MM.1S (cell line): ENCODE measurements around the gene LMF1.

Source experiments
- DNase-seq: peaks from one replicate; pipeline ENCODE4 v3.0.0-alpha.2; 2015
- H2AFZ ChIP-seq: fragments of 300-600 bp; sonication (generic); 2 replicates; pipeline ENCODE4 v1.6.0; 2016; ENCODE audit warnings: antibody characterized with exemption, low read length
- H3F3A ChIP-seq: fragments of 300-600 bp; sonication (generic); 2 replicates; pipeline ENCODE4 v1.6.1; 2016; ENCODE audit warnings: mild to moderate bottlenecking, antibody characterized with exemption, low read length, moderate library complexity, mixed read lengths; ENCODE audit not compliant: insufficient read depth
- H3K27ac ChIP-seq: fragments of 300-600 bp; sonication (generic); 2 replicates; pipeline ENCODE4 v1.5.1; 2016; ENCODE audit warnings: mild to moderate bottlenecking, low read length
- H3K27me3 ChIP-seq: fragments of 300-600 bp; sonication (generic); replicated peaks from 2 replicates; pipeline ENCODE4 v1.6.0; 2016; ENCODE audit warnings: low read length; ENCODE audit not compliant: insufficient read depth
- H3K36me3 ChIP-seq: fragments of 300-600 bp; sonication (generic); replicated peaks from 2 replicates; pipeline ENCODE4 v1.6.1; 2016; ENCODE audit warnings: mild to moderate bottlenecking, low read length, mixed read lengths; ENCODE audit not compliant: insufficient read depth
- H3K4me1 ChIP-seq: fragments of 300-600 bp; sonication (generic); 2 replicates; pipeline ENCODE4 v1.6.1; 2016; ENCODE audit warnings: low read length, mixed read lengths
- H3K4me2 ChIP-seq: fragments of 300-600 bp; sonication (generic); 2 replicates; pipeline ENCODE4 v1.6.0; 2016; ENCODE audit warnings: low read depth, low read length
- H3K4me3 ChIP-seq: fragments of 300-600 bp; sonication (generic); 2 replicates; pipeline ENCODE4 v1.5.1; 2016; ENCODE audit warnings: low read length, mixed read lengths
- H3K79me2 ChIP-seq: fragments of 300-600 bp; sonication (generic); 2 replicates; pipeline ENCODE4 v1.6.1; 2016; ENCODE audit warnings: mixed run types, low read length, mixed read lengths
- H3K9ac ChIP-seq: fragments of 300-600 bp; sonication (generic); 2 replicates; pipeline ENCODE4 v1.6.1; 2016; ENCODE audit warnings: low read length, mixed read lengths
- H3K9me2 ChIP-seq: fragments of 300-600 bp; sonication (generic); replicated peaks from 2 replicates; pipeline ENCODE4 v1.6.1; 2016; ENCODE audit warnings: mild to moderate bottlenecking, low read length, mixed read lengths; ENCODE audit not compliant: insufficient read depth
- H3K9me3 ChIP-seq: fragments of 300-600 bp; sonication (generic); replicated peaks from 2 replicates; pipeline ENCODE4 v1.6.1; 2016; ENCODE audit warnings: mild to moderate bottlenecking, low read length, mixed read lengths; ENCODE audit not compliant: insufficient read depth
- H4K20me1 ChIP-seq: fragments of 300-600 bp; sonication (generic); 2 replicates; pipeline ENCODE4 v1.6.1; 2016; ENCODE audit warnings: mild to moderate bottlenecking, low read length, moderate library complexity, mixed read lengths; ENCODE audit not compliant: insufficient read depth
- CTCF ChIP-seq: fragments of 300-600 bp; sonication (generic); IDR thresholded peaks from 2 replicates; pipeline ENCODE4 v1.5.1; 2016; ENCODE audit warnings: antibody characterized with exemption, low read length, mixed read lengths
- EZH2 ChIP-seq: fragments of 300-600 bp; sonication (generic); optimal IDR thresholded peaks from 2 replicates; pipeline ENCODE3; 2017; ENCODE audit warnings: low read depth, mild to moderate bottlenecking, antibody characterized with exemption, low read length, mixed read lengths
- EZH2phosphoT487 ChIP-seq: fragments of 300-600 bp; sonication (generic); IDR thresholded peaks from 2 replicates; pipeline ENCODE4 v1.6.1; 2018; ENCODE audit warnings: antibody characterized with exemption, low read length

Gene LMF1

GRCh38 chr16:984736-985636 is 14.2 kb upstream of the LMF1 start:
- no peaks in the 10 kb centered on the region for H3K36me3 ChIP-seq
- TF ChIP-seq EZH2phosphoT487 (no peak), EZH2 (no peak), CTCF (no peak)
- H3K4me2 ChIP-seq: no peak overlapping the region
- H2AFZ ChIP-seq: no peak overlapping the region
- H3K4me1 ChIP-seq: no peaks in the 10 kb centered on the region
- no peak overlapping the region for H3K27ac ChIP-seq
- H3K9ac ChIP-seq: no peak overlapping the region
- H3K27me3 ChIP-seq: peaks cover 86% of the 10 kb centered on the region
- no peaks in the 10 kb centered on the region for H3F3A ChIP-seq
- no peak overlapping the region for H3K4me3 ChIP-seq
- H3K9me2 ChIP-seq: no peaks in the 10 kb centered on the region
- H4K20me1 ChIP-seq: no peaks in the 10 kb centered on the region
- H3K9me3 ChIP-seq: no peaks in the 10 kb centered on the region
- DNase-seq: no peak
- no peaks in the 10 kb centered on the region for H3K79me2 ChIP-seq

- Histone ChIP-seq H3K9me2 (no peaks in the 10 kb centered on the region), H3K27ac (no peak overlapping the region), H3F3A (no peaks in the 10 kb centered on the region), H2AFZ (no peak overlapping the region), H3K27me3 (peaks cover 86% of the 10 kb centered on the region), H3K4me1 (no peaks in the 10 kb centered on the region), H3K4me2 (no peak overlapping the region), H3K9ac (no peak overlapping the region), H3K79me2 (no peaks in the 10 kb centered on the region), H4K20me1 (no peaks in the 10 kb centered on the region), H3K4me3 (no peak overlapping the region), H3K9me3 (no peaks in the 10 kb centered on the region), H3K36me3 (no peaks in the 10 kb centered on the region)
- TF ChIP-seq CTCF (no peak), EZH2 (no peak), EZH2phosphoT487 (no peak)
- no peak for DNase-seq
Measured at GRCh38 chr16:984121-984694, 13.4 kb upstream of the LMF1 start.

- no peak overlapping the region for H3K27ac ChIP-seq
Measured at GRCh38 chr16:983044-984030, 12.6 kb upstream of the LMF1 start.

More at GRCh38 chr16:983044-984030, 12.6 kb upstream of the LMF1 start:
- no peak overlapping the region for H3K4me2 ChIP-seq
- H3K4me3 ChIP-seq: no peak overlapping the region
- peaks cover 85% of the 10 kb centered on the region for H3K27me3 ChIP-seq
- no peak for DNase-seq
- H3K9me3 ChIP-seq: no peaks in the 10 kb centered on the region
- H2AFZ ChIP-seq: no peak overlapping the region
- H4K20me1 ChIP-seq: no peaks in the 10 kb centered on the region
- H3K9me2 ChIP-seq: no peaks in the 10 kb centered on the region
- TF ChIP-seq EZH2: no peak
- TF ChIP-seq EZH2phosphoT487: no peak
- no peak for TF ChIP-seq CTCF
- H3F3A ChIP-seq: no peaks in the 10 kb centered on the region
- H3K36me3 ChIP-seq: no peaks in the 10 kb centered on the region
- H3K79me2 ChIP-seq: no peaks in the 10 kb centered on the region
- no peaks in the 10 kb centered on the region for H3K4me1 ChIP-seq
- no peak overlapping the region for H3K9ac ChIP-seq
